SU-DHL-6 (cell line): ENCODE results near the gene EFCAB13.
"Not testable (repeated sequence)": the region's sequence is repeated elsewhere in the genome, so short reads cannot be mapped to it uniquely, and the experiment has no call there.

Experiments
- H2AFZ ChIP-seq: fragments of 200-600 bp; sonication (generic); 2 replicates; pipeline ENCODE4 v1.6.1; 2014; ENCODE audit warnings: low read depth, mild to moderate bottlenecking, moderate library complexity, mixed read lengths, antibody characterized with exemption, low read length; ENCODE audit not compliant: severe bottlenecking
- H3F3A ChIP-seq: fragments of 200-600 bp; shearing (Covaris generic); 2 replicates; pipeline ENCODE4 v1.6.0; 2016; ENCODE audit warnings: antibody characterized with exemption, mild to moderate bottlenecking; ENCODE audit not compliant: insufficient read depth
- H3K27ac ChIP-seq: fragments of 200-600 bp; sonication (generic); 2 replicates; pipeline ENCODE4 v1.5.1; 2016; ENCODE audit warnings: low read depth, mild to moderate bottlenecking, low read length, moderate library complexity, mixed read lengths
- H3K27me3 ChIP-seq: fragments of 200-600 bp; sonication (generic), shearing (Covaris generic); 2 replicates; pipeline ENCODE4 v1.6.0; 2014; ENCODE audit warnings: mild to moderate bottlenecking, low read length
- H3K36me3 ChIP-seq: fragments of 200-600 bp; sonication (generic); 2 replicates; pipeline ENCODE4 v1.6.1; 2014; ENCODE audit warnings: mild to moderate bottlenecking, low read length, mixed read lengths
- H3K4me2 ChIP-seq: fragments of 300-600, 200-600 bp; shearing (Covaris generic), sonication (generic); 2 replicates; pipeline ENCODE4 v1.6.0; 2014; ENCODE audit warnings: low read length, low read depth, mild to moderate bottlenecking; ENCODE audit not compliant: poor library complexity, severe bottlenecking
- H3K4me3 ChIP-seq: fragments of 200-600 bp; sonication (generic); 2 replicates; pipeline ENCODE4 v1.5.1; 2014; ENCODE audit warnings: antibody characterized with exemption, low read length, mild to moderate bottlenecking, mixed read lengths; ENCODE audit not compliant: insufficient read depth, poor library complexity, severe bottlenecking
- H3K79me2 ChIP-seq: fragments of 200-600 bp; sonication (generic); 2 replicates; pipeline ENCODE4 v1.6.1; 2014; ENCODE audit warnings: mild to moderate bottlenecking, low read length, moderate library complexity; ENCODE audit not compliant: insufficient read depth
- H3K9ac ChIP-seq: fragments of 200-600 bp; sonication (generic); 2 replicates; pipeline ENCODE4 v1.7.0; 2014; ENCODE audit warnings: mild to moderate bottlenecking, low read length
- H3K9me2 ChIP-seq: fragments of 200-600 bp; sonication (generic); replicated peaks from 2 replicates; pipeline ENCODE4 v1.6.1; 2014; ENCODE audit warnings: low read length; ENCODE audit not compliant: insufficient read depth
- H3K9me3 ChIP-seq: fragments of 200-600 bp; sonication (generic); 2 replicates; pipeline ENCODE4 v1.6.1; 2014; ENCODE audit warnings: low read length, mixed read lengths; ENCODE audit not compliant: insufficient read depth
- H4K20me1 ChIP-seq: fragments of 200-600 bp; sonication (generic); 2 replicates; pipeline ENCODE4 v1.6.1; 2014; ENCODE audit warnings: low read depth, mild to moderate bottlenecking, antibody characterized with exemption, low read length, moderate library complexity, mixed read lengths
- CTCF ChIP-seq: fragments of 200-600 bp; sonication (generic); IDR thresholded peaks from one replicate; pipeline ENCODE4 v1.5.1; 2017; ENCODE audit warnings: antibody characterized with exemption, mild to moderate bottlenecking, low read length, moderate library complexity; ENCODE audit not compliant: insufficient read depth, poor library complexity, severe bottlenecking
- EZH2phosphoT487 ChIP-seq: fragments of 200-600 bp; sonication (generic), shearing (Covaris generic); conservative IDR thresholded peaks from 2 replicates; pipeline ENCODE4 v1.6.1; 2018; ENCODE audit warnings: mild to moderate bottlenecking, antibody characterized with exemption, low read length, moderate library complexity, mixed read lengths

The EFCAB13 gene

GRCh38 chr17:47413872-47414271, 90.1 kb downstream of the EFCAB13 start:
- H3K36me3 ChIP-seq, result no peaks in the 10 kb centered on the region
- H3K9me2 ChIP-seq, result no peaks in the 10 kb centered on the region
- no peak overlapping the region for H3K27ac ChIP-seq
- no peak overlapping the region for H3K9ac ChIP-seq
- no peaks in the 10 kb centered on the region for H3F3A ChIP-seq
- H3K4me2 ChIP-seq, result no peak overlapping the region
- TF ChIP-seq CTCF (no peak), EZH2phosphoT487 (no peak)
- H3K79me2 ChIP-seq, result no peaks in the 10 kb centered on the region
- 0 out of 2 replicates have a peak, but pooled peaks cover 3% of the 10 kb centered on the region for H4K20me1 ChIP-seq
- no peak overlapping the region for H2AFZ ChIP-seq
- no peak overlapping the region for H3K4me3 ChIP-seq
- H3K27me3 ChIP-seq, result no peaks in the 10 kb centered on the region
- H3K9me3 ChIP-seq, result no peaks in the 10 kb centered on the region

- H3K9me3 ChIP-seq, result no peaks in the 10 kb centered on the region
- no peak overlapping the region for H3K4me2 ChIP-seq
- no peak overlapping the region for H3K27ac ChIP-seq
- no peaks in the 10 kb centered on the region for H3F3A ChIP-seq
- H4K20me1 ChIP-seq, result 0 out of 2 replicates have a peak, but pooled peaks cover 3% of the 10 kb centered on the region
- no peaks in the 10 kb centered on the region for H3K79me2 ChIP-seq
- no peaks in the 10 kb centered on the region for H3K9me2 ChIP-seq
- H2AFZ ChIP-seq, result no peak overlapping the region
- H3K27me3 ChIP-seq, result no peaks in the 10 kb centered on the region
- H3K9ac ChIP-seq, result no peak overlapping the region
- TF ChIP-seq EZH2phosphoT487 (no peak), CTCF (no peak)
- no peak overlapping the region for H3K4me3 ChIP-seq
- no peaks in the 10 kb centered on the region for H3K36me3 ChIP-seq
Measured at GRCh38 chr17:47414612-47415011, 90.9 kb downstream of the EFCAB13 start.

GRCh38 chr17:47423406-47424295, 99.9 kb downstream of the EFCAB13 start:
- no peak overlapping the region for H3K9ac ChIP-seq
- no peaks in the 10 kb centered on the region for H3K27me3 ChIP-seq
- H4K20me1 ChIP-seq, result no peaks in the 10 kb centered on the region
- H3K79me2 ChIP-seq, result no peaks in the 10 kb centered on the region
- H3K4me3 ChIP-seq, result peak overlapping the region; percentile 38
- no peaks in the 10 kb centered on the region for H3F3A ChIP-seq
- no peak overlapping the region for H3K27ac ChIP-seq
- no peak overlapping the region for H2AFZ ChIP-seq
- peak overlapping the region; percentile 45 for H3K4me2 ChIP-seq
- no peaks in the 10 kb centered on the region for H3K36me3 ChIP-seq
- TF ChIP-seq EZH2phosphoT487 (no peak), CTCF (no peak)
- H3K9me3 ChIP-seq, result no peaks in the 10 kb centered on the region
- no peaks in the 10 kb centered on the region for H3K9me2 ChIP-seq

GRCh38 chr17:47425233-47425632, 101.5 kb downstream of the EFCAB13 start:
- not testable (repeated sequence) for H3K27me3 ChIP-seq, H3K27ac ChIP-seq, H3K4me2 ChIP-seq

GRCh38 chr17:47425887-47426635, 102.3 kb downstream of the EFCAB13 start:
- not testable (repeated sequence) for H2AFZ ChIP-seq, H3K27me3 ChIP-seq, H3K9me3 ChIP-seq, H3K27ac ChIP-seq, H3K36me3 ChIP-seq, H3K9ac ChIP-seq, H3K4me3 ChIP-seq, H3F3A ChIP-seq, H3K79me2 ChIP-seq, H3K4me2 ChIP-seq, H3K9me2 ChIP-seq, H4K20me1 ChIP-seq

More at GRCh38 chr17:47425233-47425632, 101.5 kb downstream of the EFCAB13 start:
- not testable (repeated sequence) for H3K36me3 ChIP-seq, H3K9me3 ChIP-seq, H3F3A ChIP-seq, H3K9me2 ChIP-seq, H3K4me3 ChIP-seq, H3K9ac ChIP-seq, H3K79me2 ChIP-seq, H2AFZ ChIP-seq, H4K20me1 ChIP-seq
